Psoas muscle (tissue), 8 donors: ENCODE data around the gene NPLOC4. TPM values are rescaled to one million over a fixed set of nuclear protein-coding genes. Genes with fewer than 3 reads are reported as not detected.

ENCODE experiments used
- ATAC-seq, 4 donors: fragments of 200-7000 bp; cut with Tn5 transposase; one replicate each; pipeline ENCODE4 v1.9.1; 2020; ENCODE audit warnings: moderate library complexity in 3 of 4, mild to moderate bottlenecking in 2 of 4
- DNase-seq, 2 donors: peaks; one replicate each; pipeline ENCODE4 v3.0.0-alpha.2; 2020
- H3K27ac ChIP-seq: fragments of 200-600 bp; one replicate; pipeline ENCODE4 v1.8.0; 2022
- H3K27me3 ChIP-seq, 3 donors: fragments of 200-600 bp in 1 of 3; one replicate each; pipeline versions ENCODE4 v1.6.1 to v1.8.0; 2013 to 2022; ENCODE audit warnings: low read length in 2 of 3, mild to moderate bottlenecking in 2 of 3, moderate library complexity in 1 of 3; ENCODE audit not compliant: insufficient read depth in 3 of 3
- H3K36me3 ChIP-seq, 2 donors: fragments of 200-600 bp in 1 of 2; one replicate each; pipeline versions ENCODE4 v1.6.1 to v1.8.0; 2013 to 2022; ENCODE audit warnings: low read depth in 1 of 2, mild to moderate bottlenecking in 1 of 2, moderate library complexity in 1 of 2; ENCODE audit not compliant: insufficient read depth in 1 of 2
- H3K4me1 ChIP-seq: fragments of 200-600 bp; one replicate; pipeline ENCODE4 v1.8.0; 2022
- H3K4me3 ChIP-seq: fragments of 200-600 bp; one replicate; pipeline ENCODE4 v1.8.0; 2022; ENCODE audit warnings: mild to moderate bottlenecking
- H3K9me3 ChIP-seq: fragments of 200-600 bp; one replicate; pipeline ENCODE4 v1.8.0; 2022
- WGBS, 3 donors: extraction: QIAGEN DNeasy Blood & Tissue Kit; methylation state at CpG; one replicate each; pipeline versions ENCODE4 v1.1.6 to v1.1.7; 2013; 5-methylcytosine and 5-hydroxymethylcytosine counted together
- intact Hi-C, 2 donors: fragments of 100-400 bp; cut with DNase I; formaldehyde crosslinking; loops; one replicate each; pipeline versions ENCODE4 v1.11.0 to v1.14.2; 2022
- polyA plus RNA-seq, 3 donors: library from polyadenylated mRNA; stranded (reverse); fragments of 200-250 nt; gene quantifications; one replicate each; pipeline ENCODE4 v1.2.3, GENCODE V29; 2013
- total RNA-seq, 4 donors: library from RNA; stranded (reverse); fragmentation: NEBNext Ultra II Directional in 2 of 4; extraction: Animal tissue kit (Norgen Biotek cat#: 25700) in 2 of 4; gene quantifications; one replicate each; pipeline versions ENCODE4 v1.2.1 to v1.2.4, GENCODE V29; 2021 to 2023
- TF ChIP-seq, protein P1 (sequence below): fragments of 200-600 bp; IDR thresholded peaks from one replicate; pipeline ENCODE4 v1.8.0; 2022; ENCODE audit warnings: antibody characterized with exemption
- donor health status: healthy with polysubstance abuse.
- donor health status: DM: no; HTN: no; CAD: no; lungs with moderate emphysema.
- donor health status: Bipolar disorder and iron deficiency.
- donor health status: healthy.
- donor health status: DM: yes; HTN: yes; CAD: no.
- donor health status: DM: no; HTN: no; CAD: no.
- donor health status: DM: no; HTN: no; CAD: no.
- donor health status: DM: yes; HTN: yes; CAD: no.

Gene NPLOC4
- total and polyA plus RNA-seq, 7 donors, result 87.3 to 414 (median 204) TPM

DNA sequence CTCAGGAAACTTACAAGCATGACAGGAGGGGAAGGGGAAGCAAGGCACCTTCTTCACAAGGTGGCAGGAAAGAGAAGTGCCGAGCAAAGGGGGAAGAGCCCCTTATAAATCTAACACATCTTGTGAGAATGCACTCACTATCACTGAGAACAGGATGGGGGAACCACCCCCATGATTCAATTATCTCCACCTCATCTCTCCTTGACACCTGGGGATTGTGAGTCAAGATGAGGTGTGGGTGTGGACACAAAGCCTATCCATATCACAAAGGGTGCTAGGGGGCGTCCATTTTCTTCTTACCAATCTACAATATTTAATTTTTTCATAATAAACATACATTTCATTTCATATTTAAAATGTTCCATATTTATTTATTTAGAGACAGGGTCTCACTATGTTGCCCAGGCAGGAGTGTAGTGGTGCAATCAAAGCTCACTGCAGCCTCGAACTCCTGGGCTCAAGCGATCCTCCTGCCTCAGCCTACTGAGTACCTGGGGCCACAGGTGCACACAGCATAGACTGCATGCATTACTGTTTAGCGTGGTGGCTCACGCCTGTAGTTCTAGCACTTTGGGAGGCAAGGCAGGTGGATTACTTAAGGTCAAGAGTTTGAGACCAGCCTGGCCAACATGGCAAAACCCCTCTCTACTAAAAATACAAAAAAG lies 58.2 kb downstream of the NPLOC4 start:
- Histone ChIP-seq H3K4me3 (no peak overlapping the region), H3K4me1 (peaks cover 15% of the 10 kb centered on the region), H3K9me3 (no peaks in the 10 kb centered on the region), H3K27me3 (no peaks in the 10 kb centered on the region), H3K36me3 (peaks cover 7 to 81% of the 10 kb centered on the region in 2 donors), H3K27ac (no peak overlapping the region)
- no peak for DNase-seq
- 93 to 96% (median 93%) methylated on average over 6 of the region's 6 CpGs for WGBS, 3 donors
- no peak for ATAC-seq
- TF ChIP-seq, protein P1, sequence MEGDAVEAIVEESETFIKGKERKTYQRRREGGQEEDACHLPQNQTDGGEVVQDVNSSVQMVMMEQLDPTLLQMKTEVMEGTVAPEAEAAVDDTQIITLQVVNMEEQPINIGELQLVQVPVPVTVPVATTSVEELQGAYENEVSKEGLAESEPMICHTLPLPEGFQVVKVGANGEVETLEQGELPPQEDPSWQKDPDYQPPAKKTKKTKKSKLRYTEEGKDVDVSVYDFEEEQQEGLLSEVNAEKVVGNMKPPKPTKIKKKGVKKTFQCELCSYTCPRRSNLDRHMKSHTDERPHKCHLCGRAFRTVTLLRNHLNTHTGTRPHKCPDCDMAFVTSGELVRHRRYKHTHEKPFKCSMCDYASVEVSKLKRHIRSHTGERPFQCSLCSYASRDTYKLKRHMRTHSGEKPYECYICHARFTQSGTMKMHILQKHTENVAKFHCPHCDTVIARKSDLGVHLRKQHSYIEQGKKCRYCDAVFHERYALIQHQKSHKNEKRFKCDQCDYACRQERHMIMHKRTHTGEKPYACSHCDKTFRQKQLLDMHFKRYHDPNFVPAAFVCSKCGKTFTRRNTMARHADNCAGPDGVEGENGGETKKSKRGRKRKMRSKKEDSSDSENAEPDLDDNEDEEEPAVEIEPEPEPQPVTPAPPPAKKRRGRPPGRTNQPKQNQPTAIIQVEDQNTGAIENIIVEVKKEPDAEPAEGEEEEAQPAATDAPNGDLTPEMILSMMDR, result no peak
- intact Hi-C loops, result no loop called here

DNA sequence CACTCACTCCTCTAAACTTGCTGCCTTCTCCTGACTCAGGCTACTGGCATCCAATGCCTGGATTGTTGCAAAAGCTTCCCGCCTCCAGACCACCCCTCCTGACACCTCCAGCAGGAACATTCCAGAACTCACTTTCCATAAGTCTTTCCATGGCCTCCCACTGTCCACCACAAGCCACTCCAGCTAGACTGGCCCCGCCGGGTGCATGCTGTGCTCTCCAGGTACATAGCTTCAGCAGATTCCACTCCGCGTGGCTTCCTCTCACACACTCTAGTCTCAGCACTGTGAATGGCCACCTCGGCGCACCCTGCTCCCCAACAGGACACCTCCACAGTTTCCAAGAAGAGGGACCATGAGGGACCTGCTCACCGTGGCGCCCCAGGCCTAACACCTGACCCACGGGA lies 58.9 kb downstream of the NPLOC4 start:
- intact Hi-C loops, result no loop called here
- Histone ChIP-seq H3K27me3 (no peaks in the 10 kb centered on the region), H3K9me3 (no peaks in the 10 kb centered on the region), H3K4me1 (peaks cover 15% of the 10 kb centered on the region), H3K4me3 (no peak overlapping the region), H3K27ac (no peak overlapping the region), H3K36me3 (peaks cover 7 to 81% of the 10 kb centered on the region in 2 donors)
- WGBS, 3 donors, result 94 to 96% (median 95%) methylated on average over 10 of the region's 10 CpGs
- TF ChIP-seq, protein P1, result no peak
- no peak for DNase-seq
- ATAC-seq, result peak in 1 of 4 donors; percentile 18

DNA sequence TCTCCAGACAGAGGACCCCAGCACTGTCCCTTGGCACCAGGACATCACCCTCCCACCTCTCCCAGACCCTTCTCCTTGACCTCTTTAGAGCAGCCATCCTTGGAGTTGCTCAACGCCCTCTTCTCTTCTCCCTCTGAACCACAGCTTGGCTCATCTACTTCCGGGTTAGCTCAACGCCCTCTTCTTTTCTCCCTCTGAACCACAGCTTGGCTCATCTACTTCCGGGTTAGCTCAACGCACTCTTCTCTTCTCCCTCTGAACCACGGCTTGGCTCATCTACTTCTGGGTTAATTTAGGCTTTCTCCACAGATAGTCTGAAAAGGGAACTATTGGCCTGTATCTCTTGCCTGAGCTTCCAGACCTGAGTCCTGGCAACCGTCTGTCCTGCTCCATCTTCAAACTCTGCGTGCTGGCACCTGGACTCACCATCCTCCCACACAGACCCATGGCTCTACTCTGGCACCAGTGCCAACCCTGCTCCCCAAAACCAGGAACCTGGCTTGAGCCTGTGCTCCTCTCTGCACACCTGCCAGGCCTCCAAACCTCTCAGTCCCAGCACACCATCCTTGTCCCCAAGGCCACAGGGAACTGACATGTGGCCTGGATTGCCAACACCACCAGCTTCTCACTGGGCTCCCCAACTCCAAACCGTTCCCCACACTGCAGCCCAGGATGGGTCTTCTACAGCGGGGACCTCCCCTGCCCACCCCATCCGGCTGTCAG lies 59.5 kb downstream of the NPLOC4 start:
- intact Hi-C loops, result no loop called here
- H3K9me3 ChIP-seq, result no peaks in the 10 kb centered on the region
- DNase-seq (no peak), ATAC-seq (peak; percentile 7 to 34 (median 24))
- H3K4me1 ChIP-seq, result peaks cover 15% of the 10 kb centered on the region
- H3K27me3 ChIP-seq, result no peaks in the 10 kb centered on the region
- peak overlapping the region; percentile 2 for H3K4me3 ChIP-seq
- H3K36me3 ChIP-seq, result peaks cover 3 to 81% of the 10 kb centered on the region in 2 donors
- 77 to 82% (median 82%) methylated on average over 11 of the region's 11 CpGs for WGBS, 3 donors
- H3K27ac ChIP-seq, result no peak overlapping the region
- TF ChIP-seq, protein P1, result no peak

DNA sequence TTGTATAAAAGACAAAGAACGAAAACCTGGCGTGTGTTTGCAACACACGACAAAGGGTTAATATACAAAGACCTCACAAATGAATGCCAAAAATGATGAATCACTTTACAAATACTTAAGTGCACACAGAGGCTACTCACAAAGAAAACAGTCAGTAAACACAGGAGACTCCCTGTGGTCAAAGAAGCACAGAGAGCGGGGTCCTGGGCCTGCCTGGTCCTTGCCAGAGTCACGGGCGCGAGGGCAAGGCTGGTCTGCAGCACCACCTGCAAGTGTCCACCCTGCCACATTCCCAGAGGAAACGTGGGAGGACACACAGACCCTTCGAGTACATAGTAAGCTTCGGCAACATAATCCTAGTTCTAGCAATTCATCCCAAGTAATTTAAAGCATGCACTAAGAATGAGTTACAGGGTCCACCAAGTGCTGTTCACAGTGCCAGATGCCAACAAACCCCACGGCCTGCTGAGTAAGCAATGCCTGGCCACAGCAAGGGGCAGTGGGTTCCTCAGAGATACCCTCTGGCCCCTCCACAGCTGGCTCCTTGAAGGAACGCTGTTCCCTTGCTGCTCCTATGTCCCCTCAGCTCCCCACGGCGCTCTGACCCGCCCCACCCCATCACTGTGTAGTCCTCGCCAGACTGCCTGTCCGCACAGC lies 60.2 kb downstream of the NPLOC4 start:
- H3K4me3 ChIP-seq, result peak overlapping the region; percentile 2
- peaks cover 3 to 81% of the 10 kb centered on the region in 2 donors for H3K36me3 ChIP-seq
- no peak overlapping the region for H3K27ac ChIP-seq
- 43 to 62% (median 59%) methylated on average over 16 to 17 of the region's 17 CpGs for WGBS, 3 donors
- peaks cover 15% of the 10 kb centered on the region for H3K4me1 ChIP-seq
- ATAC-seq (peak; percentile 22 to 56 (median 40)), DNase-seq (no peak)
- TF ChIP-seq, protein P1, result no peak
- intact Hi-C loops, result no loop called here
- H3K9me3 ChIP-seq, result no peaks in the 10 kb centered on the region
- H3K27me3 ChIP-seq, result no peaks in the 10 kb centered on the region
